Activated CD8-positive, alpha-beta memory T cell treated with anti-CD3 and anti-CD28 coated beads, Interleukin-2, amount 50 U/mL, for 1 hour (primary cell): ENCODE measurements around the gene RRP15.
A peak's percentile ranks its signal among the peaks of the same experiment; 100 is the strongest.

ENCODE experiments used
- DNase-seq: peaks from one replicate; pipeline ENCODE4 v3.0.0-alpha.2; 2020; ENCODE audit errors: extremely low read depth

RRP15 gene

GRCh38 chr1:218284917-218285635 is at the start of gene RRP15:
Gene RRP15 (plus strand): TSS chr1:218285293. CDS start chr1:218285317, 24 bp downstream.
- peak; percentile 72 for DNase-seq

- DNase-seq = no peak
These were observed 42.9 kb upstream of the RRP15 start for GRCh38 chr1:218242171-218242570.

GRCh38 chr1:218247339-218247738 is 37.8 kb upstream of the RRP15 start:
- DNase-seq = no peak

GRCh38 chr1:218249338-218250140 is 35.6 kb upstream of the RRP15 start:
- DNase-seq = no peak

GRCh38 chr1:218250492-218250891 is 34.6 kb upstream of the RRP15 start:
- no peak for DNase-seq

GRCh38 chr1:218254296-218254946 is 30.7 kb upstream of the RRP15 start:
- no peak for DNase-seq

- DNase-seq = no peak
These were observed 30.0 kb upstream of the RRP15 start for GRCh38 chr1:218255090-218255489.

GRCh38 chr1:218257371-218257770 is 27.7 kb upstream of the RRP15 start:
- no peak for DNase-seq

- no peak for DNase-seq
These were observed 27.1 kb upstream of the RRP15 start for GRCh38 chr1:218257971-218258370.

- DNase-seq = no peak
These were observed 25.8 kb upstream of the RRP15 start for GRCh38 chr1:218259339-218259738.

GRCh38 chr1:218259800-218260199 is 25.3 kb upstream of the RRP15 start:
- DNase-seq = no peak

- DNase-seq = no peak
These were observed 22.8 kb upstream of the RRP15 start for GRCh38 chr1:218262259-218262658.

GRCh38 chr1:218266356-218266755 is 18.7 kb upstream of the RRP15 start:
- DNase-seq = no peak

GRCh38 chr1:218272366-218272765 is 12.7 kb upstream of the RRP15 start:
- no peak for DNase-seq

GRCh38 chr1:218273762-218274479 is 11.2 kb upstream of the RRP15 start:
- DNase-seq = no peak

GRCh38 chr1:218274511-218274910 is 10.6 kb upstream of the RRP15 start:
- no peak for DNase-seq

- DNase-seq = no peak
These were observed 9.3 kb upstream of the RRP15 start for GRCh38 chr1:218275823-218276222.

- DNase-seq = no peak
These were observed 3.8 kb upstream of the RRP15 start for GRCh38 chr1:218281285-218281684.

GRCh38 chr1:218284377-218284916 is 646 bp upstream of the RRP15 start:
- DNase-seq = no peak

- DNase-seq = no peak
These were observed 7.4 kb downstream of the RRP15 start for GRCh38 chr1:218292515-218292914.

GRCh38 chr1:218294546-218294945 is 9.5 kb downstream of the RRP15 start:
- DNase-seq = no peak

GRCh38 chr1:218296162-218296561 is 11.1 kb downstream of the RRP15 start:
- DNase-seq = no peak
